HG02870 (cell line): ENCODE results near the gene CTNNA2.
"Not testable (repeated sequence)": the region's sequence is repeated elsewhere in the genome, so short reads cannot be mapped to it uniquely, and the experiment has no call there.

Source experiments
- ATAC-seq: cut with Tn5 transposase; IDR thresholded peaks from one replicate; pipeline ENCODE4 v1.9.1; 2021; ENCODE audit warnings: mild to moderate bottlenecking, moderate library complexity; ENCODE audit not compliant: unreplicated experiment

The CTNNA2 gene

GRCh38 chr2:80122675-80123074, 609.8 kb downstream of the CTNNA2 start:
- no peak for ATAC-seq

GRCh38 chr2:80126596-80127189, 613.8 kb downstream of the CTNNA2 start:
- no peak for ATAC-seq

DNA sequence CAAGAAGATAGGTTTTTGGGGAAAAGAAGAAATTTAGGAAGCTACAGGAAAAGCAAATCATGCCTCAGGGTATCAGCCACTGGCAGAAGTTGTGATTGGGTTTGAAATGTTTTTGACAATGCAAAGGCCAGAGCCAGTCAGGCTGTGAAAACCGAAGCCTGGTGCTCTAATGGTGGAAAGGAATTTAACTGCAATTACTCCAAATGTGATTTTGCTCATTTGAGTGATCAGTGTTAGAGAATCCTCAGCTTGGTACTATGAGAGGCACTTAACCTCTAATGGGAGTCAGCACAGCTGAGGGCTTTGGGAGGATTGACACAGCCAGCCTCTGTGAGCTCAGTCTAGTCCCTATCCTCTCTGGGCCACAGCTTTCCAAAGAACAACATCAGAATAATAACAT, 615.2 kb downstream of the CTNNA2 start:
- no peak for ATAC-seq

GRCh38 chr2:80132281-80132680, 619.4 kb downstream of the CTNNA2 start:
- ATAC-seq, result no peak

GRCh38 chr2:80135001-80135400, 622.1 kb downstream of the CTNNA2 start:
- ATAC-seq, result no peak

- no peak for ATAC-seq
Observed at GRCh38 chr2:80136338-80136737, 623.5 kb downstream of the CTNNA2 start.

GRCh38 chr2:80139001-80139400, 626.1 kb downstream of the CTNNA2 start:
- ATAC-seq, result no peak

- ATAC-seq, result no peak
Observed at GRCh38 chr2:80141007-80141726, 628.3 kb downstream of the CTNNA2 start.

- no peak for ATAC-seq
Observed at GRCh38 chr2:80145499-80145898, 632.6 kb downstream of the CTNNA2 start.

GRCh38 chr2:80146757-80147156, 633.9 kb downstream of the CTNNA2 start:
- ATAC-seq, result not testable (repeated sequence)

DNA sequence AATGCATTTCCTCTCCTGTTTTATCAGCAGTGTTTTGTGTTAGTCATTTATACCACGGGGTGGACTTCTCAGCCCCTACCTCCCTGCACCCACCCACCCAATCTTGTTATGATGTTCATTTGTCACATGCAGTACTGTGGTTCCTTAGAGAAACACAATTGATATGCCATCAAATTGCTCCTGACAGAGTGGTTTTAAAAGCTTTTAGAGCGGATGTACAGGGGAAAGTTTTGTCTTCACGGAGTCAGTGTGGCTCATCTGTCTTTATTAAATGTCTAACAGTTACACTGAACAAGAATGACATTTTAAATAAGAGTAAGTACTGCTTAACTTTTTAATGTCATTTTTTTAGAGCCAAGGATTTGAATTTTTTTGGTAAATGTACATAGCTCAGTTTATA, 634.8 kb downstream of the CTNNA2 start:
- no peak for ATAC-seq

GRCh38 chr2:80148906-80149305, 636.1 kb downstream of the CTNNA2 start:
- ATAC-seq, result no peak

- ATAC-seq, result no peak
Observed at GRCh38 chr2:80149991-80150390, 637.1 kb downstream of the CTNNA2 start.

DNA sequence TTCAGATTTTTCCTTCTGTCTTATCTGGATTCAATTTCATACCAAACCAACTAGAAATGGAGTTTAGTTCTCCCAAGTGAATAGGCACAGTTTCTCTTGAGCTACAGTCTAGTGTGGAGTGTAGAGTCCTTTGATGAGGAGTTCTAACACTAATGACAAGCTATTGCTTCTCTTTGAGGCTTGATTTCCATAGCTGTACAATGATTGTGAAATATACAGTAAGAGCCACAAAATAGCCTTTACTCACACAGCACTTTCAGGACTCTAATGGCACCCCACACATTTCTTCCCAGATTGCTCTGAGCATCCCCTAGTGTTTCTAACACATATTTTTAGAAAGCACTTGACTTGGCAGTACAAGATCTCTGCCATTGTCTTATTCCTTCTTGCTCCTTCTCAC, 638.4 kb downstream of the CTNNA2 start:
- ATAC-seq, result no peak

- no peak for ATAC-seq
Observed at GRCh38 chr2:80151651-80152050, 638.8 kb downstream of the CTNNA2 start.

DNA sequence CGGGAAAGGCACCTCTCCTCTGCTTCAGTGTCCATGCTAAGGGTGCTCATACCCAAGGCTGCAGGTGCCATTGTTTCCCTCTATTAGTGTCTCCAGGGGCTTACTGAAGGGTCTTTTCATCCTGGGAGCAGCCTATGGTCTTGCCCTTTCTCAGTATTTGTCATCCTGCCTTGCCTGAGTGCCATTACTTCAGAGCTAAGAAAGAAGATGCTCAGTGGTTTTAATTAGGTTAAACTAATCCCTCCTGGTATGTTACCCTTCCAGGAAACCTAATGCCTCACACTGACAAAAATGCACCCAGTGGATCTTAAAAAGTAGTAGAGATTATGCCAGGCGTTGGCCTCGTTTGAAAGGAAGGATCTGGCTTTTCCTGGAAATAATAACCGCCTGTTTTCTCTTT, 640.3 kb downstream of the CTNNA2 start:
- no peak for ATAC-seq

- ATAC-seq, result no peak
Observed at GRCh38 chr2:80153768-80154167, 640.9 kb downstream of the CTNNA2 start.

DNA sequence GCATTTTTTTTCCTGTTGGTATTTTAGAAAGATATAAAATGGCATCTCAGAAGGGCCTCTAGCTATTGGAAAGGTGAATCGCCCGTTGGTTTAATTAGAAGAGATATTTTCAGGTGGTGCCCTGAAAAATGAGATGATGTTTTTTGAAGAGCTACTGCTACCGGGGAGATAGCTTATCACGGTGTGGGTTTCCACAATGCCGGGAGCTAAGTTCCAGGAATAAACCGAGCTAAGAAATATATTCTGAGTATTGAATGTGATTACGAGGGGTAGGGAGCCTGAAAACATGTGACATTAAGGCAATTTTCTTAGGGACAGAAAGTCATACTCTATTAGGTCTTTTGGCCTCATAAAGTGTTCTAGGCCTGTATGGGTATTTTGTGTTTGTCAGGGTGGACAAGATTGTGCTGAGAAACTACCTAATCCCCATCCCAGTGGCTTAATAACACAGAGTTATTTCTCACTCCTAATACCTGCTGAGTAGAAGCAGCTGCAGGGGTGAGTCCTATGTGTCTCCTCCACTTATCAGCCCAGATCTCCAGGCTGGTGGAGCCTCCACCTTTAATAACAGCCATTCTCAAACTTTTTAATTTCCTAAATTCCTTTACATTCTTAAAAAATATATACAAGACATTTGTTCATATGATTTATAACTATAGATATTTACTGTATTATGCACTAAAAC, 641.5 kb downstream of the CTNNA2 start:
- no peak for ATAC-seq

DNA sequence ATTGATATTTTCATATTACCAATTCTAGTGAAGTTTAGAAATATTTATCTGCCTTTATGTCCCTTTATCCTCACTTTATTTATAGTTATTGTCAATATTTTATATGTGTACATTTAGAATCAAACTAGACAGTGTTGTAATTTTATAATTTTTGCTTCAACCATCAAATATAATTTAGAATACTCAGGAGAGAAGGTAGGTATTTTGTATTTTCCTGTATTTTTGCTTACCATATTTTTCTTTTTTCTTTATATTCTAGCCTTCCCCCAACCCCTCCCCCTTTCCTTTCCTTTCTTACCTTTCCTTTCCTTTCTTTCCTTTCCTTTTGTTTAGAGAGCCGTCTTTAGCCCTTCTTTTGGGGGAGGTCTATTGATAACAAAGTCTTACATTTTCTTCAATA, 651.5 kb downstream of the CTNNA2 start:
- ATAC-seq, result no peak

DNA sequence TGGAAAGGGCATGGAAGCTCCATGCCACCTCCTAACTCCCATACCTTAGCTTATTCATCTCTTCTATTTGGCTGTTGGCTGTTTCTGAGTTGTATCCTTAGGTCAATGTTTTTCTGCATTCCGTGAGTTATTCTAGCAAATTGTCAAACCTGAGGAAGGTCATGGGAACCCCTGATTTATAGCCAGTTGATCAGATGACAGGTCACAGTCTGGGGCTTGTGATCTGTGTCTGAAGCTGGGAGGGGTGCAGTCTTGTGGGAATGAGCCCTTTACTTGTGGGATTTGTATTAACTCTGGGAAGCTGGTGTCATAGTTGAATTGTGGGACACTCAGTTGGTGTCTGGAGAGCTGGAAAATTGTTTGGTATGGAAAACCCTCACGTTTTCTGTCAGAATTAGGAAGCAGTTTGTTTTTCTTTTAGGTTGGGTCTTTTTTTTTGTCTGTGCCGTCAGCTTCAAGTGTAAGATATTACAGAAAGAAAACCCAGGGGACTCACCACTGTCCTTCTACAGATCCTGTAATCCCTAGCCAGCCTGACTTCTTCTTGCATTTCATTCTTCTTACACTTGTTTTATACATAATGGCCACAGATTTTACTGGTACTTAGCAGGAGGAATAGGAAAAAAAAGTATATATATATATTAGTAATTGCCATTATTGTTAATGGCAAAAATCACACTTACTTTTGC, 653.8 kb downstream of the CTNNA2 start:
- ATAC-seq, result no peak

DNA sequence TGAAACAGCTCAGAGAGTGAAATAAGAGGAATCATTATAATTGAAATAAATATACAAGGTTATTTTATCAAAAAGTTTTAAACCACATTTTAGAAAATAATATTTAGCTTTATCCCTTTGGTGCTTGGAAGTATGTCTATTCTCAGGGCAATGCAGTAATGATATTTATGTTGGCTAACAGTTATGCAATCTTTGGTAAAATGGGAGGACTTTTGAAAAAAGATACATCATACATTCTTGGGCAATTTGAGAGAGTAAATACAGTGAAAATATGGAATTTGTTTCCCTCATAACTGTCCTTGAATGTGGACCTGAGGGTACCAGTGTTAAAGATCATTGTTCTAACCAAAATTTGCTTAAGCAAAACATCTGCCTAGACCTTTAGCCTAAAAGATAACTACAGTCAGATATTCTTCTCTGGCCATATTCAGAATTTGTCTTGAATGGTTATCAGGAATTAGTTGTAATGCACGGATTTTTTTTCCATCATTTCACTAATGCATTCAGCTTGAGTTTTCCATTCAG, 654.5 kb downstream of the CTNNA2 start:
- no peak for ATAC-seq
